ENCODE data around the gene KLHL22.
"Not testable (repeated sequence)": the region's sequence is repeated elsewhere in the genome, so short reads cannot be mapped to it uniquely, and the experiment has no call there.

KLHL22 gene

DNA sequence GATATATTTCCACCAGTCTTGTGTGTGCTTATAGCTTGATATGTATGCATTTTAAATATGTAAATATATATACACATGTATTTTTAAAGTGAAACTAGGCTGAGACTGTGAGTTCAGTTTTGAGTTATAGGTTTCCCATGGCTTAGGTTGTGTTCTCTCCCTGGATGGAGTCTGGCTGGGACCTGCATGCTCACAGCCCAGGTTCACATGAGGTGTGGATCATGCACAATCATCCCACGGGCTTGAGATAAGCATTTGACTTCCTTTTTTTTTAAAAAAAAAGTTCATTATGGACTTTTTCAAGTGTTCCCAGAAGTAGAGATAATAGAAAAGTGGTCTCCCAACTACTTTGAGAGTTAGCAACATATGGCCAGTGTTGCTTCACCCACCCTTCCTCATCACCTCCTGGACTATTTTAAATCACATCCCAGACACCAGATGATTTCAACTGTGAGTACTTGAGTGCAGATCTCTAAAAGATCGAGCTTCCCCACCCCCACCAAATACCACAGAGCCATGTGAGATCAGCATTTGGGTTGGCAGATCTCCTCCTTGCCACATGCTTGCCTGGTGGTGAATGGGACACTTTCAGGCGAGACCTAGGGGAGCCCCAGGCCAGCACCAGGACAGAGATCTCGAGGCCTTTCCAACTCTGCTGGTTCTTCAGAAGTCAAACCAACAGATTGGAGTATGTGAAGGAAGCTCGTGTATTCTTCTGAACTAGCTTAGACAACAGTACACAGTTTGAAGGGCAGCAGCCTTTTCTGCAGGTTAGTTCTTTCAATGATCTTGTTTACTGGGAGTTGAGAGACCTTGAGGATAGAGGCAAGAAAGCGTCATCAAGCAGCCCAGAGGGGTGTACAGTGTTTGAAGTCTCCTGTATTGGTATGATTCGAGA is 27.7 kb upstream of the KLHL22 start:
- peak; percentile 15 for DNase-seq

DNA sequence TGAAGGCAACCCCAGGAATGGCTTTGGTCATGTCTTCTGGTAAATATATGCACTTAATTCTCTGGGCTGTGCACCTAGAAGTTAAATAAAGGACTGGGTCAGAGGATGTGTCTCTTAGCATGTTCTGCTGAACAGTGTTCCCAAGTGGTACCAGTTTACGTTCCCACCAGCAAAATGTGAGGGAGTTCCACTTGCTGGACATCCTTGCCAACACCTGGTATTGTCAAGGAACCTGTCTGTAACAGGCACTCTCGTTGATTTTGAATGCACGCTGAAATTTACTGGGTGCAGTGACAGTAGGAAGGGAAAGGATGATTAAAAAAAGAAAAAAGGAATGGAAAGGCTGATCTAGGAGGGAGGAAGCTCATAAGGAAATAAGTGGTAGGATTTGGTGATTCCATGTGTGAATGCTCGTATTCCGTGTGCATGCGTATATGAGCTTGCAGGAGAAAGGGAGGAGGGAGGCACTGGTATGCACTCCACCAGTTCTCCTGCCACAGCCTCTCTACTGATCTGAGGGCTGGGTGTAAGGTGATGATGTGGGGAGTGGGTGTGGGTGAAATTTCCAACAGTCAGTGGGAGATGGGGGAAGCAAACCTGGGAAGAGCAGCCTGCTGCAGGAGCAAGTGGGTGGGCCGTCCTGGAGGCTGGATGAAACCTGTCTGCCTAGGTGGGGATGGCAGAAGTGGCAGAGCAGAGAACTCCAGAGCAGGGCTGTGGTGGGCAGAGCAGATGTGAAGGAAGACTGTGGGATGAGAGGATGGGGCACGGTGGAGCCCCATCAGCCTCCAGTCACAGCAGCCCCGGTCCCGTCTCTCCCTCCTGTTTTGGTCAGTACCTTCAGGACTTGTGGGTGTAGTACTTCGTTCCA is 26.8 kb upstream of the KLHL22 start:
- no peak for DNase-seq

GRCh38 chr22:20520093-20520511 is 24.5 kb upstream of the KLHL22 start:
- DNase-seq, result no peak

DNA sequence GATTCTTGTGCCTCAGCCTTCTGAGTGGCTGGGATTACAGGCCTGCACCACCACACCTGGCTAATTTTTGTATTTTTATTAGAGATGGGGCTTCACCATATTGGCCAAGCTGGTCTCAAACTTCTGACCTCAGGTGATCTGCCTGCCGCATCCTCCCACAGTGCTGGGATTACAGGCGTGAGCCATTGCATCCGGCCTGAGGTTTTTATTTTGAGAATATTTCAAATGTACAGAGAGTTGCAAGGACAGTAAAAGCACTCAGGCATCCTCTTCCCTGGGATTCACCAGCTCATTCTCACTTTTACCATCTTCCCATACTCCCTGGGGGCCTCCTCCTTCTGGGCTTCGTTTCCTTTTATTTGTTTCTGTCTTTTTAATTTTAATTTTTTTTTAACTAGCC is 24.0 kb upstream of the KLHL22 start:
- no peak for DNase-seq

DNA sequence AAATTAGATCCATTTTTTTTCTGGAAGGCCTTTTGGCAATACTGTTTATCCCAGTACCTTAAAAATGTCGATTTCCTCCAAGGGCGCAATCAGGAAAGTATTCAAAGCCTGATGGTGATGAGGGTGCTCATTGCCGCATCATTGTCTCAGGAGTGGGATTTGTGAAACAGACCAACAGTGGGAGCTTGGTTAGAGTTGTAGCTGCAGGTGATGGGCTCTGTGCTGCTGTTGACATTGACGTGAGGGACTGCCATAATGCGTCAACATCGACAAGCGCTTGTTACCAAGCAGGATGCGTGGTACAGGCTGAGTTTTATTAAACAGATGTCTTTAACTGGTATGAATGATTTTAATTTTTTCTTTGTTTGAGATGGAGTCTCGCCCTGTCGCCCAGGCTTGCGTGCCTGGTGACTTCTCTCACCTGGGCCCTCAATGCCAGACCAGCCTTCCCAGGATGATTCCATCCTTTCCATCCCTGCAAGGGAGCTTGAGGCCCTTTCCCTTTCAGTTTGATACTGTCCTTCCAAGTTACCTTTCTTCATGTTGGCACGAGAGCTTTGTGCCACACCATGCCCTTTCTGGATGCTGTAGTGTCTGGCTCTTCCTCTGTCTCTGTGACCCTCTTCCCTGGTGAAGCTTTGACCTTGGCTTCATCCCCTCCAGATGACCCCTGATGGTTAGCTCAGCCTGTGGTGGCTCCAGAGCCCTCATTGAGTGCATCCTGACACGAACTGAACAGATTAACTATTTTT is 22.4 kb upstream of the KLHL22 start:
- DNase-seq, result no peak

DNA sequence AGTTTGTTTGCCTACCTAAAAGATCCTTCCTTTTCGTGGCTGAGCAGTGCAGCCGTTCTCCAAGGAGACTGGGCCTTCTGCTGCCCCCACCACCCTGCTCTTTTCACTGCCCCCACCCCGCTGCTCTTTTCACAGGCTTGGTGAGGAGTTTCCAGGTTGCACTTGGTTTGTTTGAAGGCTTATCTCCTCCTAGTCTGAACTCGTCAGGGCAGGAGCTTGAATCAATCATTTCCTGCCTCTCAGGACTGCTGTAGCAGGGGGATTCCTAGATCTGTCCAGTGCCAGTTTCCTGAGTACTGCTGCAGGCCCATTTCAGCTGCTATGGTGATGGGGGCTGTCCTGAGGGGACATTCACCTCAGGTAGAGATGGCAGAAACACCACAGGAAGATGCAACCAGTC is 21.8 kb upstream of the KLHL22 start:
- no peak for DNase-seq

DNA sequence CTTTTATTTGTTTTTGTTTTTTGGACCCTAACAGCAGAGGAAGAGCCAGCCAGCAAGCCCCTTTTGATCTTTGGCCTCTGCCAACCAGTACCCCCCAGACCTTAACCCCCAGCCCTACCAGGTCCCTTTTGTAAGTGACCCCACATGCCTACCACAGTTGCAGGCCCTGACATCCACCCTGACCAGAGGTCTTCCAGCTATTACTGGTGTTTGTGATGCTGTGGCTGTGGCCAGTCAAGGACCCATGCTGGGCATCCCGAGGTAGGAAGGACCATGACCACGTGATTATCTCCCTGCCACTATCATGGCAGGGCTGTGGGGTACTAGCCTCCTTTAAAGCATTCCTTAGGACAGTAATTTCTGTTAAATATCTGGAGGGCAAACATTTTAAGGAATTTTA is 20.8 kb upstream of the KLHL22 start:
- DNase-seq, result no peak

DNA sequence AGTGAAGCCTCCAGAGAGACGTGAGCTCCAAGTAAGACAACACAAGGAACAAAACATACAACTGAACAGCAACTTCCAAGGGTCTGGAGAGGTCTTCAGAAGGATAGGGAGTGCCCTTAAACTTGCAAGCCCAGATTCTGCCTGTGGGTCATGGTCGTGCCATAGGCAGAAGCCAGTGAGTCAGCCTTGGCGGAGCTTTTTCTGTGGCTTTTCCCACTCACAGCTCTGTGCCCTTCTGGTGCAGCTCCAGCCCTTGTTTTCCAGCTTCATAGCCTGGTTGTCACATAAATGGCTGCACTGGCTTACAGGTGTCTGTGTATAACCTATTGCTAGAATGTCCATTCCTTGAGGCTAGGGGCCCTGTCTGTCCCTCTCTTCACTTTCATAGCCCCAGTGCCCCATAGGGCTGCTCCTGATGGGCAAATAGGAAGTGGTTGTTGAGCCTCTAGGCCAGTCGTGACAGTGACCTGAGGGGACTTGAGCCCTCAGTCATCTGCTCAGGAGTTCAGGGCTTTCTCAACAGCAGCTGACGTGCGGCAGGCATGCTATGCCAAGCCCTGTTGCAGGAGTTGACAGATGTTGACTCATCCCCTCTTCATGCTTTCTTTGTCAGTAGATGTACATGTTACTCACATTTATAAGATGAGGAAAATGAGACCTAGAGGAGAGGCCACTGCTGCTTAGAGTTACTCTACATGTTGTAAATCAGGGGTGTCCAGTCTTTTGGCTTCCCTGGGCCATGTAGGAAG is 19.2 kb upstream of the KLHL22 start:
- no peak for DNase-seq

DNA sequence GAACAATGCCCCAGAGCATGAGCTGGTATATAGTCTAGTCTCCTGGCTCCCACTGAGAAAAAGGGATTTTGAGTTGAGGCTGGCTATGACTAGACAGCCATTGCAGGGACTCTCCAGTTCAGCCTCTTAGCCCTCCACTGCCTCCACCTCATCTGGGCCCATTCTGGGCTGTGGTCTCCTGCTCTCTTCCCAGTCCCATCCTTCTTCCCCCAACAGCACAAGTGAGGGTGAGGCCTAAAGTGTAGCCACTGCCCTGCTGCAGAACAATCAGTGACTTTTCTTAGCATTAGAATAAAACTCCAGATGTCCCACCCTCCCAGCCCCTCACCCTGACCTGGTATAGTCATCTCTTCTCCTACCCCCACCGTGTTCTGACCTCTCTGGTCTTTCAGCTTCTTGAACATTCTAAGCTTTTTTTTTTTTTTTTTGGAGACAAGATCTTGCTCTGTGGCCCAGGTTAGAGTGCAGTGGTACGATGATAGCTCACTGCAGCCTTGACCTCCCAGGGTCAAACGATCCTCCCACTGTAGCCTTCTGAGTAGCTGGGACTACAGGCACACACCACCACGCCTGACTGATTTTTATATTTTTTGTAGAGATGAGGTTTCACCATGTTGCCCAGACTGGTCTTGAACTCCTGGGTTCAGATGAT is 16.1 kb upstream of the KLHL22 start:
- no peak for DNase-seq

DNA sequence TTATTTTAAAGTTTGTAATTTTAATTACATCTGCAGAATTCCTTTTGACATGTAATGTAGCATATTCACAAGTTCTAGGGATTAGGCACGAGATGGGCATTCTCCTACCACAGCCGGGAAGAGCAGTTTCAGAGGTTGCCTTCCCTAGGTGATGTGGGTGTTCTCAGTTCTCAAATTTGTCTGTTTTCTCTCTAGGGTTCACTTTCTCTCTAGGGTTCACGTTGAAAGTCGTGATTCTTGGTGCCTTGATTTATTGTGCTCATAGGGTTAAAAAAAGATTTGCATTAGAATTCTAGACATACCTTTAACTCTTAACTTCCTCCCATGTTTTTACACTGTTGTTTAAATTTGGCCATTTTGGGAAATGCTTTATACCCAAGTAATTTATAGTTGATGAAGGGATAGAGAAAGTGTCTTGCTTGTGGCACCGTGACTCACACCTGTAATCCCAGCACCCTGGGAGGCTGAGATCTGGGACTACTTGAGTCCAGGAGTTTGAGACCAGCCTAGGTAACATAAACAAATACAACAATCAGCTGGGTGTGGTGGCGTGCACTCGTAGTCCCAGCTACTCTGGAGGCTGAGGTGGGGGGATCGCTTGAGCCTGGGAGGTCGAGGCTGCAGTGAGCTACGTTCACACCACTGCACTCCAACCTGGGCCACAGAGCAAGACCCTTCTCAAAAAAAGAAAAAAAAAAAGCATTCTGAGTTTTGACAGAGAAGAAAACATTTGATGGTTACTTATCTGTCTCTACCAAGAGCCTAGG is 15.4 kb upstream of the KLHL22 start:
- no peak for DNase-seq

DNA sequence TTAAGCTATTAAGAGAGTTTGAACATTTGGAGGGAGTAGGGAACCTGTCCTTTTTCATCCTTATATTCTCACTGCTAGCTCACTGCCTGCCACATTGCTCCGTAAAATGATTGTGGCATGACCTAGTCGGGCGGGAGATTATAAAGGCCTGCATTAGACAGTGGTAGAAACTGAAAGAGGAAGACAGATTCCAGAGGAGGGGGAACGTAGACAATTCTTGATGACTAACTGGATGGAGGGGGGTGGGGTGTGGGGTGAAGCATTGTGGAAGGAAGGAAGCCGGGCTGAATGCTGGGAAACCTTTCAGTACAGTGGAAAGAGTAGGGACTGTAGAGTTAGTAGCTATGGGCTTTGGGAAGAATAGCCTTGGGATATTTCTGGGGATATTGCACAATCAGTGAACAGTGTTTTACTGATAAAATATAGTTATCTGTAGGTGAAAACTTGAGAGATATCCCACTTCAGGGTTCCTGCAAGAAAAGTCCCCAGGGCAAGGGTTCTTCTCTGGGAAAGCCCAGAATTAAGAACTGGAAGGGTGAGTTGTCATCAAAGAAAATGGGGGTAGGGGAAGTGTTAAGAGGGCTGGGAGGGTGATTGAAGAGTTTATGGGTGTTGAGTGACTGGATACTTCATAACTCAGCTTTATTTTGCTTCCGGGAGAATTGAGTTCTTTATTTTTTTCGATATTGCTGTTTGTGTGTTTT is 13.9 kb upstream of the KLHL22 start:
- no peak for DNase-seq

DNA sequence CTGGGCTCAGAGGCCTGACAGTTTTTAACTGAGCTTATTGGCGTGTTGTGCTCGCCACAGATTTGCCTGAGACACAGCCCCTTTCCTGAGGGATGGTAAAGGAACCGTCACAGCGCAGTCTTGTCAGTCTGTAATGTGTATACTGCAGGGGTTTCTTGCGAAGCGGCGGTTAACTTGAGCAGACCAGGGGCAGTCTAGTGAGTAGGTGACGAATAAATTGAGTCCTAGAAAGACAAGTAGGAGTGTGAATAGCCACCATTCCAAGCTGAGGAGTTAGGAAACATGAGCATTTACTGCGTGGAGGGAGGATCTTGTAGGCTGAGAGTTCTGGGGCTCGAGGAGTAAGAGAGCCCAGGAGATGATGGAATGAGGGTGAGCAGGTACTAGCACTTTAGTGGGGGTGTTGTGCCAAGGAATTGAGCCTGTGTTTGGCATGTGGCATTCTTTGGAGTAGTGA is 13.2 kb upstream of the KLHL22 start:
- no peak for DNase-seq

DNA sequence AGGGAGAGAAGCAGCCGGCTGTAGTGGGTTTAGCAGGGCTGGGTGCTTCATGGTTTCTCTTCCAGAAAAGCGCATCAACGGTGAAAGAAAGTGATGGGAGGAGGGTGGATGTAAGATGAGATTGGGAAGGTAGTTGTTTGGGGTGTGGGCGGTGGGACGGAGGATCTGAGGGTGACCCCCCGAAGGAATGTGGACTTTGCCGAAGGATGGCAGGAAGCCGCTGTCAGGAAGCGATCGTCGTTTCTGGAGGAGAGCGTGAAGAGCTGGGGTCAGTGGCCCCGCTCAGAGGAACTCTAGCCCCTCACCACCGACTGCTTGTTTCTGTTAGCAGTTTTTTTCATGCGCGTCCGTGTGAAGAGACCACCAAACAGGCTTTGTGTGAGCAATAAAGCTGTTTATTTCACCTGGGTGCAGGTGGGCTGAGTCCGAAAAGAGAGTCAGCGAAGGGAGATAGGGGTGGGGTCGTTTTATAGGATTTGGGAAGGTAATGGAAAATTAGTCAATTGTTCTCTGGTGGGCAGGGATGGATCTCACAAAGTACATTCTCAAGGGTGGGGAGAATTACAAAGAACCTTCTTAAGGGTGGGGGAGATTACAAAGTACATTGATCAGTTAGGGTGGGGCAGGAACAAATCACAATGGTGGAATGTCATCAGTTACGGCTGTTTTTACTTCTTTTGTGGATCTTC is 12.6 kb upstream of the KLHL22 start:
- not testable (repeated sequence) for DNase-seq

- DNase-seq, result peak; percentile 57
Observed at GRCh38 chr22:20507253-20508066, 11.9 kb upstream of the KLHL22 start, which contains the start of gene MED15. Gene MED15, plus strand, starts transcription at chr22:20507610. Its CDS starts 69 bp downstream, at chr22:20507679.

DNA sequence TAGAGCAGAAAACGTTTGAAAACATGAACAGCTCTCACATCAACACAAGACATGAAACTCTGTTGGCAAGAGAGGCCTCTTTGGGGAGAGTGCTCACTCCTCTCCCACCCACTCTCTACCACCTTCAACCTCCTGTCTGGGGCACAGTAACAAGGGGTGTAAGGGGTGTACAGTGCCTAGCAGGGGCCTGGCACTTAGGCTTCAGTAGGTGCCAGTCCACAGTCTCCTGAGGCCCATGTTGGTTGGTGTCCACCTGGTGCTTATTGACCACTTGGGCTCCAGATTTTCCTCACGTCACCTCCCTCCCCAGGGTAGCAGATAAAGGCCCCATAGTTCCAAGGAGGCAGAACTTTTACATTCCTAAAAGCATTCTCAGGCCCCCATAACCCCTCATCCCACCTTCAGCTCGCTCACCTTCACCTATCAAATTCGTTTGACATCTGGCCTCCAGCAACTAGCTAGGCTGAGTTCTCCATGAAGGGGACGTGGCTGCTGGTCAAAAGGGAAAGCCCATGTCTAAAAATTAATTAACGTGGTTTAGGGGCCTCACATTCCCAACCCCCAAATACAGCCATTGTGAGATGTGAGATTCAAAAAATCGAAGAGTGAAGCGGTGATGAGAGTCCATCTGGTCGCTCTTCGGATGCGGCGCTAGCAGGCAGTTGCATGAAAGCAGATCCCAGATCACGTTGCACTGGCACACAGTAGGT is 11.1 kb upstream of the KLHL22 start:
- DNase-seq, result no peak

DNA sequence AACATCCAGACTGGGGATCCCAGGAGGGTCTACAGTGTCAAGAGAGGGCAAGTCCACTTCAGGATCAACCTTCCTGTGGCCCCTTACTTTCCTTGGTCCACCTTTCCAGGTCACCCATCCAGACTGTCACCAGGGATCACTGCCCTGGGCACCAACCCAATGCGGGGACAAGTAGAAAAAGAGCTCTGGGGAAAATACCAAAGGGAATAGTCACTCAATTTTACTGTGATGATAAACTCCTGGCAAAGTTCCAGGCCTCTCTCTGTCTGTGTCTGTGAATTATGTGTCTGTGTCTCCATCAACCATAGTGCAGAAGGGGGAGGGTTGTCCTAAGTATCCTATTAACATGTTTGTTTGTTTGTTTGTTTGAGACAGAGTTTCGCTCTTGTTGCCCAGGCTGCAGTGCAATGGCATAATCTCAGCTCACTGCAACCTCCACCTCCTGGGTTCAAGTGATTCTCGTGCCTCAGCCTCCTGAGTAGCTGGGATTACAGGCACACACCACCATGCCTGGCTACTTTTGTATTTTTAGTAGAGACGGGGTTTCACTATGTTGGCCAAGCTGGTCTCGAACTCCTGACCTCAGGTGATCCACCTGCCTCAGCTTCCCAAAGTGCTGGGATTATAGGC is 8.8 kb upstream of the KLHL22 start:
- not testable (repeated sequence) for DNase-seq

- no peak for DNase-seq
Observed at GRCh38 chr22:20503816-20504215, 8.2 kb upstream of the KLHL22 start.

Data from NCI-H524 treated with DMSO at 0.1 percent for 48 hours (cell line).